ENCODE measurements around the gene HEATR9.

The HEATR9 gene

GRCh38 chr17:35808240-35808961, 60.3 kb downstream of the HEATR9 start:
- no peak for DNase-seq

DNA sequence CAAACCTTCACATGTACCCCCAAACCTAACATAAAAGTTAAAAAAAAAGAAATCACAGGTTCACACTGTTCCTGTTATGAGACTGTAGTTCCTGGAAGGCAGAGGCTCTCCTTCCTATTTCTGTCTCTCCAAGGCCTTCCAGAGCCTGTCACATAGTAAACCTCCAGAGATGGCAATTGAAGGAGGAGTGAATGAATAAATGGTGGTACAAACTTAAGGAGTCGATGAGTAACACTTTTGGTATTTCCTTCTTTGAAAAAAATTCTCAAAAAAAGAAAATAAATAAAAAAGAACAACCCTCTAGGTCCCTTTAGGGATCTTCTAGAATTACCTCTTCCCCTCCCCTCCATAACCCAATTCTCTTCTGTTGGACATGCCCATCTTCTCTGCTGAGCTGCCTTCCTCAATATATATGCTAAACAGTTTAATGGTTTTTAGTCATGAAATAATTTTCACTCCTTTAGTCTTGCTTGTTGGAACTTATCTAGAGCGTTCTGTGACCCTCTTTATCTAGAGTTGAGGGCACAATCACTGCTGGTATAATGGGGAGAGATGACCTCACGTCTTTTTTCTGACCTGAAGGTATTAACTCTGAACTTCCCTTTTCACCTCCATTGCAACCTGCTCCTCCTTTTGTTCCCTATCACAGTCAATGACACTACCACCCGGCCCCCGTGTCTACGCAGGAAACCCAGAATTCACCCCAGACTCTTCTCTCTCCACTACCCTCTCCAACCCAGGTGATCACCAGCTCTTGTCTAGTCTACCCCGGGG, 61.1 kb downstream of the HEATR9 start:
- DNase-seq, result no peak

Data from activated CD4-positive, alpha-beta T cell treated with anti-CD3 and anti-CD28 coated beads, Interleukin-2, amount 50 U/mL, for 1 hour (primary cell).